ENCODE results near the gene ZDHHC18. TPM values are rescaled to one million over a fixed set of nuclear protein-coding genes. Genes with fewer than 3 reads are reported as not detected.

Gene ZDHHC18
- total RNA-seq, 1 donor from 2014 or later = 22.3 TPM

DNA sequence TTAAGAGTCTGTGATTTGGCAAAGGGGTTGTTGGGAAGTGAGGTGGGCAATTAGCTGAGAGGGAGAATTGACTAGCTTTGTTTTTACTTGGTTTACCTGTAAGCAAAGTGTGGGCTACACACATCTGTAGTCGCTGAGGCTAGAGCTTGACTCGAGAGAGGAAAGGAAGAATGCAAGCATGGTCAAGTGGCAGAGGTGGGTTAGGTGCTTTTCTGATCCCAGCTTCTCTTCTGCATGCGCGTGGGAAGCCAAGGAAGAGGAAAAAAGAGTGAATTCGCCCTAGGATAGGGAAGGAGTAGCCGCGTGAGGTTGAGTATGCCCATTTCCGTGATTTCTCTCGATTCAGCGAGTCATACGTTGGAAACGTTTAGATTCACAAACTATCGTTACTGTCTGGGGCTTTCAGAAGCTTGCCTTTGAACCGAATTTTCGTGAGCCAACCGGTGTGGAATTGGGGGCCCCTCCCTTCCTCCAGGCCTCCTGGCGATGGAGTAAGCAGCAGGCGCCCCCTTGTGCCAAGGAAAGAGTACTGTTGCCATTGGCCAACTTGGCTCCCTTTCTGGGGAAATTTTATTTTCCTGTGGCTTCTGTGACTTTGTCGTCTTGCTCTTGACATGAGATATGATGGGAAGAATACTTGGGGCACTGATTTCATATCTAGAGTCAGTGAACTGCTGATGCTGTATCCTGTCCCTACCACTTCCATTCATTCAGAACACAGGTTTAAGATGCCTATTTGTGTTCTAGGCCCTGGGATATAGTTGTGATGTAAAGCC is 37.5 kb upstream of the ZDHHC18 start:
- peaks cover 4% of the 10 kb centered on the region for H3K79me2 ChIP-seq (ENCODE audit: insufficient read depth, low read length)
- H3K27ac ChIP-seq (ENCODE audit: low read depth, low read length) = peak overlapping the region; percentile 95
- peaks cover 50% of the 10 kb centered on the region for H3K4me1 ChIP-seq (ENCODE audit: insufficient read depth, low read length)
- H2AFZ ChIP-seq (ENCODE audit: low read depth, low read length) = peak overlapping the region; percentile 1
- no peaks in the 10 kb centered on the region for H4K20me1 ChIP-seq (ENCODE audit: insufficient read depth, low read length)
- no peaks in the 10 kb centered on the region for H3K9me3 Mint-ChIP-seq (ENCODE audit: unreplicated experiment)
- peak overlapping the region; percentile 96 for H3K4me2 ChIP-seq (ENCODE audit: low read length)
- no peak for TF ChIP-seq EZH2 (IDR thresholded peaks at IDR 0.05; ENCODE audit: insufficient read depth, low read length)
- TF ChIP-seq, protein P1, sequence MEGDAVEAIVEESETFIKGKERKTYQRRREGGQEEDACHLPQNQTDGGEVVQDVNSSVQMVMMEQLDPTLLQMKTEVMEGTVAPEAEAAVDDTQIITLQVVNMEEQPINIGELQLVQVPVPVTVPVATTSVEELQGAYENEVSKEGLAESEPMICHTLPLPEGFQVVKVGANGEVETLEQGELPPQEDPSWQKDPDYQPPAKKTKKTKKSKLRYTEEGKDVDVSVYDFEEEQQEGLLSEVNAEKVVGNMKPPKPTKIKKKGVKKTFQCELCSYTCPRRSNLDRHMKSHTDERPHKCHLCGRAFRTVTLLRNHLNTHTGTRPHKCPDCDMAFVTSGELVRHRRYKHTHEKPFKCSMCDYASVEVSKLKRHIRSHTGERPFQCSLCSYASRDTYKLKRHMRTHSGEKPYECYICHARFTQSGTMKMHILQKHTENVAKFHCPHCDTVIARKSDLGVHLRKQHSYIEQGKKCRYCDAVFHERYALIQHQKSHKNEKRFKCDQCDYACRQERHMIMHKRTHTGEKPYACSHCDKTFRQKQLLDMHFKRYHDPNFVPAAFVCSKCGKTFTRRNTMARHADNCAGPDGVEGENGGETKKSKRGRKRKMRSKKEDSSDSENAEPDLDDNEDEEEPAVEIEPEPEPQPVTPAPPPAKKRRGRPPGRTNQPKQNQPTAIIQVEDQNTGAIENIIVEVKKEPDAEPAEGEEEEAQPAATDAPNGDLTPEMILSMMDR (IDR thresholded peaks at IDR 0.05; ENCODE audit: insufficient read depth, low read depth, low read length) = peak; percentile 89
- peaks cover 41% of the 10 kb centered on the region for H3K4me1 Mint-ChIP-seq (ENCODE audit: low read depth, unreplicated experiment)
- peak overlapping the region; percentile 92 for H3K9ac ChIP-seq (ENCODE audit: low read length)
- DNase-seq (ENCODE audit: low read depth) (peak; percentile 65), FAIRE-seq (peak; percentile 20)
- no peaks in the 10 kb centered on the region for H3K36me3 ChIP-seq (ENCODE audit: insufficient read depth, low read length)
- H3K9me3 ChIP-seq (ENCODE audit: insufficient read depth, low read depth, low read length) = no peaks in the 10 kb centered on the region
- peak overlapping the region; percentile 77 for H3K4me3 Mint-ChIP-seq (ENCODE audit: unreplicated experiment)
- H3K27ac Mint-ChIP-seq (ENCODE audit: unreplicated experiment) = peak overlapping the region; percentile 77
- H3K27me3 ChIP-seq (ENCODE audit: insufficient read depth, low read length) = no peaks in the 10 kb centered on the region
- no peaks in the 10 kb centered on the region for H3K27me3 Mint-ChIP-seq (ENCODE audit: low read depth, unreplicated experiment)
- H3K36me3 Mint-ChIP-seq (ENCODE audit: low read depth, unreplicated experiment) = peaks cover 10% of the 10 kb centered on the region
- H3K4me3 ChIP-seq (ENCODE audit: insufficient read depth, low read depth, low read length) = peak overlapping the region; percentile 71

- Histone ChIP-seq H3K4me2 (ENCODE audit: low read length) (peak overlapping the region; percentile 96), H3K36me3 (ENCODE audit: insufficient read depth, low read length) (peaks cover 2% of the 10 kb centered on the region), H3K27ac (ENCODE audit: low read depth, low read length) (peak overlapping the region; percentile 95), H3K4me3 (ENCODE audit: insufficient read depth, low read depth, low read length) (no peak overlapping the region), H2AFZ (ENCODE audit: low read depth, low read length) (no peak overlapping the region), H3K79me2 (ENCODE audit: insufficient read depth, low read length) (peaks cover 4% of the 10 kb centered on the region), H3K27me3 (ENCODE audit: insufficient read depth, low read length) (no peaks in the 10 kb centered on the region), H3K9ac (ENCODE audit: low read length) (peak overlapping the region; percentile 92), H3K4me1 (ENCODE audit: insufficient read depth, low read length) (peaks cover 45% of the 10 kb centered on the region), H4K20me1 (ENCODE audit: insufficient read depth, low read length) (no peaks in the 10 kb centered on the region), H3K9me3 (ENCODE audit: insufficient read depth, low read depth, low read length) (no peaks in the 10 kb centered on the region)
- Mint-ChIP-seq H3K36me3 (ENCODE audit: low read depth, unreplicated experiment) (peaks cover 14% of the 10 kb centered on the region), H3K4me1 (ENCODE audit: low read depth, unreplicated experiment) (peaks cover 36% of the 10 kb centered on the region), H3K27me3 (ENCODE audit: low read depth, unreplicated experiment) (no peaks in the 10 kb centered on the region), H3K4me3 (ENCODE audit: unreplicated experiment) (no peak overlapping the region), H3K9me3 (ENCODE audit: unreplicated experiment) (no peaks in the 10 kb centered on the region), H3K27ac (ENCODE audit: unreplicated experiment) (no peak overlapping the region)
- no peak for DNase-seq (ENCODE audit: low read depth)
- no peak for FAIRE-seq
- TF ChIP-seq, protein P1 (IDR thresholded peaks at IDR 0.05; ENCODE audit: insufficient read depth, low read depth, low read length) = no peak
- TF ChIP-seq EZH2 (IDR thresholded peaks at IDR 0.05; ENCODE audit: insufficient read depth, low read length) = no peak
These were observed 36.9 kb upstream of the ZDHHC18 start for GRCh38 chr1:26789612-26789865.

DNA sequence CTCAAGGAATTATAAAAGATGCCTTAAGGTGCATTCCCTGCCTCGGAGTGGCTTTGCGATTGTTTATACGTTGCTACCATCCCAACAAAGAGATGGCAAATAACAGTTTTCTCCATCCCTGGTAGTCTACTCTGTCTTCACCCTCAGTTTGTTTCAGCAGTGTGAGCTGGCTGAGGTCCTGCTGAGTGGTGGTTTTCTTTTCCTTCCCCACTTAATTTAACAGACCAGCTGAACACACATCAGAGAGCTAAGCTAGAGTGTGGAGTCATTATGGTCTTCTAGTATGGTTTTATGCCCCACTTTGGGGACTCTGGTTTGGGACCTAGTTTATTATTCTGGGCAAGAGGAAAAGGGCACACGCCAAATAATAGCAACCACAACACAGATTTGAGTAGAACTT is 36.6 kb upstream of the ZDHHC18 start:
- H3K4me1 Mint-ChIP-seq (ENCODE audit: low read depth, unreplicated experiment) = peaks cover 32% of the 10 kb centered on the region
- no peaks in the 10 kb centered on the region for H3K9me3 Mint-ChIP-seq (ENCODE audit: unreplicated experiment)
- peaks cover 18% of the 10 kb centered on the region for H3K36me3 Mint-ChIP-seq (ENCODE audit: low read depth, unreplicated experiment)
- no peak overlapping the region for H3K27ac Mint-ChIP-seq (ENCODE audit: unreplicated experiment)
- peaks cover 2% of the 10 kb centered on the region for H3K36me3 ChIP-seq (ENCODE audit: insufficient read depth, low read length)
- no peaks in the 10 kb centered on the region for H3K27me3 ChIP-seq (ENCODE audit: insufficient read depth, low read length)
- no peaks in the 10 kb centered on the region for H4K20me1 ChIP-seq (ENCODE audit: insufficient read depth, low read length)
- no peak overlapping the region for H3K4me3 ChIP-seq (ENCODE audit: insufficient read depth, low read depth, low read length)
- DNase-seq (ENCODE audit: low read depth) (no peak), FAIRE-seq (no peak)
- no peak overlapping the region for H3K4me2 ChIP-seq (ENCODE audit: low read length)
- H3K27ac ChIP-seq (ENCODE audit: low read depth, low read length) = no peak overlapping the region
- no peak overlapping the region for H2AFZ ChIP-seq (ENCODE audit: low read depth, low read length)
- no peak for TF ChIP-seq EZH2 (IDR thresholded peaks at IDR 0.05; ENCODE audit: insufficient read depth, low read length)
- TF ChIP-seq, protein P1 (IDR thresholded peaks at IDR 0.05; ENCODE audit: insufficient read depth, low read depth, low read length) = no peak
- peak overlapping the region; percentile 92 for H3K9ac ChIP-seq (ENCODE audit: low read length)
- H3K27me3 Mint-ChIP-seq (ENCODE audit: low read depth, unreplicated experiment) = no peaks in the 10 kb centered on the region
- H3K4me3 Mint-ChIP-seq (ENCODE audit: unreplicated experiment) = no peak overlapping the region
- peaks cover 41% of the 10 kb centered on the region for H3K4me1 ChIP-seq (ENCODE audit: insufficient read depth, low read length)
- no peaks in the 10 kb centered on the region for H3K9me3 ChIP-seq (ENCODE audit: insufficient read depth, low read depth, low read length)
- H3K79me2 ChIP-seq (ENCODE audit: insufficient read depth, low read length) = peaks cover 4% of the 10 kb centered on the region
